ENCODE results near the gene PRDM8. TPM values are rescaled to one million over a fixed set of nuclear protein-coding genes. Genes with fewer than 3 reads are reported as not detected.

The PRDM8 gene
- total RNA-seq, 4 donors from 2014 or later: 1.4 to 5.2 (median 3.2) TPM

GRCh38 chr4:80207172-80207583, 9.9 kb downstream of the PRDM8 start:
- no peak for DNase-seq (ENCODE audit: low spot score)
- no peak for TF ChIP-seq CTCF (IDR thresholded peaks at IDR 0.05)
- no peak for ATAC-seq (ENCODE audit: low FRiP score)

GRCh38 chr4:80207664-80208063, 10.4 kb downstream of the PRDM8 start:
- DNase-seq (ENCODE audit: low spot score): no peak
- ATAC-seq (ENCODE audit: low FRiP score): no peak
- TF ChIP-seq CTCF (IDR thresholded peaks at IDR 0.05): no peak

DNA sequence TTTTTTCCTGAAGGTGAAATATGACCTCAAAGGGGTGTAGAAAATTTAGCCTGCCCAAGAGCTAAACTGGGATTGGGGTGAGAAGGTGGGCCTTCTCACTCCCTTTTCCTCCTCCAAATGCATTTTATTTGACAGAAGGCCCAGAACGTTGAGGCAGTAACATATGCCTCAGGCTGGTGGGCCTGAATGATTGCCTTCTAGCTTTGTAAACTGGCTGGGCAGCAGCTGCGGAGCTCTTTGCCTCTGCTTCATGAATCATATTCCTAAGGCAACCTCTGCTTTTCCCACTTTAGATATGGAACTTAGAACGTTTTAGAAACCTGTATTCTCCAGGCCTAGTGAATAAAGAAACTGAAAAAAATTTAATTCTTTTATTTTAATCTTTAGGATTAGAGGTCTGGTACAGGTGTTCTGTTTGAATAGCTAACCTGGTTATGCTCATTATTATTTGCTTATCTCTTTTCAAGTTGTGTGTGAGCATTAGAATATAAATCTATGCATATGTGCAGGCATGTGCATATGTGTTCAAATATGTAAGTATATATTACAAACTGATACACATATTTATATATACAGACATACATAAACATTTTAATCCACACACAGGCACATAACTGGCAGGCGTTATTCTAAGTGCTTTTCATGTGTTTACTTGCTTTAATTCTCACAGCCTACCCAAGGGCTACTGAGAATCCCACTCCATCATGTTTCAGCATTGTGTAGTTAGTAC, 11.5 kb downstream of the PRDM8 start:
- TF ChIP-seq CTCF (IDR thresholded peaks at IDR 0.05): no peak
- DNase-seq (ENCODE audit: low spot score): no peak
- ATAC-seq (ENCODE audit: low FRiP score): no peak

- DNase-seq (ENCODE audit: low spot score) (no peak), ATAC-seq (ENCODE audit: low FRiP score) (no peak)
- no peak for TF ChIP-seq CTCF (IDR thresholded peaks at IDR 0.05)
These were observed 12.0 kb downstream of the PRDM8 start for GRCh38 chr4:80209340-80209701.

- ATAC-seq (ENCODE audit: low FRiP score) (no peak), DNase-seq (ENCODE audit: low spot score) (no peak)
- no peak for TF ChIP-seq CTCF (IDR thresholded peaks at IDR 0.05)
These were observed 13.2 kb downstream of the PRDM8 start for GRCh38 chr4:80210549-80210948.

- no peak for TF ChIP-seq CTCF (IDR thresholded peaks at IDR 0.05)
- ATAC-seq (ENCODE audit: low FRiP score) (no peak), DNase-seq (ENCODE audit: low spot score) (no peak)
These were observed 16.0 kb downstream of the PRDM8 start for GRCh38 chr4:80213117-80213815.
